ENCODE measurements around the gene TRAF3. TPM values are rescaled to one million over a fixed set of nuclear protein-coding genes. Genes with fewer than 3 reads are reported as not detected.
"Not testable (repeated sequence)": the region's sequence is repeated elsewhere in the genome, so short reads cannot be mapped to it uniquely, and the experiment has no call there.

The TRAF3 gene
- total RNA-seq, 1 donor = 19.5 TPM

GRCh38 chr14:102819176-102819628, 42.0 kb downstream of the TRAF3 start:
- H3K4me3 ChIP-seq (ENCODE audit: insufficient read depth, low read length) = no peak overlapping the region
- DNase-seq (ENCODE audit: insufficient read length, low spot score, missing footprints) = no peak
- peaks cover 83% of the 10 kb centered on the region for H3K79me2 ChIP-seq (ENCODE audit: insufficient read depth, low read length)
- H3K4me2 ChIP-seq (ENCODE audit: insufficient read depth, low read length) = peak overlapping the region; percentile 33
- no peaks in the 10 kb centered on the region for H3K27me3 ChIP-seq (ENCODE audit: insufficient read depth, low read length)
- no peak overlapping the region for H3K27ac ChIP-seq (ENCODE audit: low read depth, low read length)
- no peaks in the 10 kb centered on the region for H3K36me3 ChIP-seq (ENCODE audit: insufficient read depth, low read length)
- H3K4me1 ChIP-seq (ENCODE audit: insufficient read depth, low read length) = peaks cover 3% of the 10 kb centered on the region
- no peak for TF ChIP-seq CTCF (IDR thresholded peaks at IDR 0.05; ENCODE audit: extremely low read depth, low read depth, low read length)
- H2AFZ ChIP-seq (ENCODE audit: low read length) = no peak overlapping the region
- peaks cover 44% of the 10 kb centered on the region for H4K20me1 ChIP-seq (ENCODE audit: insufficient read depth, low read length)
- no peaks in the 10 kb centered on the region for H3K9me3 ChIP-seq (ENCODE audit: low read depth, low read length)

- Histone ChIP-seq H3K4me2 (ENCODE audit: insufficient read depth, low read length) (no peak overlapping the region), H2AFZ (ENCODE audit: low read length) (no peak overlapping the region), H3K4me1 (ENCODE audit: insufficient read depth, low read length) (peaks cover 10% of the 10 kb centered on the region), H4K20me1 (ENCODE audit: insufficient read depth, low read length) (peaks cover 49% of the 10 kb centered on the region), H3K27ac (ENCODE audit: low read depth, low read length) (no peak overlapping the region), H3K79me2 (ENCODE audit: insufficient read depth, low read length) (peaks cover 83% of the 10 kb centered on the region), H3K4me3 (ENCODE audit: insufficient read depth, low read length) (no peak overlapping the region), H3K27me3 (ENCODE audit: insufficient read depth, low read length) (no peaks in the 10 kb centered on the region), H3K9me3 (ENCODE audit: low read depth, low read length) (no peaks in the 10 kb centered on the region), H3K36me3 (ENCODE audit: insufficient read depth, low read length) (no peaks in the 10 kb centered on the region)
- DNase-seq (ENCODE audit: insufficient read length, low spot score, missing footprints) = no peak
- no peak for TF ChIP-seq CTCF (IDR thresholded peaks at IDR 0.05; ENCODE audit: extremely low read depth, low read depth, low read length)
Observed at GRCh38 chr14:102819747-102820330, 42.6 kb downstream of the TRAF3 start.

DNA sequence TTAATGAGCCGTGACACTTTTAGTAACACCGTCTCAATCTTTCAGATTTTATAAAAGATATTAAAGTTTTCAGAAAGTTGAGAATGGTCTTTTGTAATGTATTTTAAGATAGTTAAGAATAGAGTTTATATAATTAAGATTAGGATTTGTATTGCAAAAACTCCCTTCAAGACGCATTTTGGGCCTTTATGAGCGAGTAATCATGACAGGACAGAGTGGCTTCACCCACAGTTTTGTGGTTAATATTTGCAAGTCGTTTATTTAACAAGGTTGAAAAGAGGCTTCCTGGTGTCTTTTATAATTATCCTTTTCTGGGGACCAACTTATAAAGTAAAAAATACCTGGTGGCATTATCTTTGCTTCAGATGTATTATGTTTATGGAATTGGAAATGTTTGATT, 44.0 kb downstream of the TRAF3 start:
- TF ChIP-seq CTCF (IDR thresholded peaks at IDR 0.05; ENCODE audit: extremely low read depth, low read depth, low read length) = no peak
- H3K79me2 ChIP-seq (ENCODE audit: insufficient read depth, low read length) = peaks cover 83% of the 10 kb centered on the region

GRCh38 chr14:102822311-102822863, 45.1 kb downstream of the TRAF3 start:
- no peak overlapping the region for H2AFZ ChIP-seq (ENCODE audit: low read length)
- H3K4me2 ChIP-seq (ENCODE audit: insufficient read depth, low read length) = no peak overlapping the region
- H3K27me3 ChIP-seq (ENCODE audit: insufficient read depth, low read length) = no peaks in the 10 kb centered on the region
- peaks cover 14% of the 10 kb centered on the region for H3K4me1 ChIP-seq (ENCODE audit: insufficient read depth, low read length)
- DNase-seq (ENCODE audit: insufficient read length, low spot score, missing footprints) = no peak
- H3K79me2 ChIP-seq (ENCODE audit: insufficient read depth, low read length) = peaks cover 83% of the 10 kb centered on the region
- H3K9me3 ChIP-seq (ENCODE audit: low read depth, low read length) = no peaks in the 10 kb centered on the region
- peaks cover 61% of the 10 kb centered on the region for H4K20me1 ChIP-seq (ENCODE audit: insufficient read depth, low read length)
- H3K36me3 ChIP-seq (ENCODE audit: insufficient read depth, low read length) = no peaks in the 10 kb centered on the region
- no peak for TF ChIP-seq CTCF (IDR thresholded peaks at IDR 0.05; ENCODE audit: extremely low read depth, low read depth, low read length)
- no peak overlapping the region for H3K4me3 ChIP-seq (ENCODE audit: insufficient read depth, low read length)
- H3K27ac ChIP-seq (ENCODE audit: low read depth, low read length) = no peak overlapping the region

More for the DNA sequence above, 44.0 kb downstream of the TRAF3 start:
- Histone ChIP-seq H3K36me3 (ENCODE audit: insufficient read depth, low read length) (no peaks in the 10 kb centered on the region), H3K4me1 (ENCODE audit: insufficient read depth, low read length) (peaks cover 12% of the 10 kb centered on the region), H3K4me2 (ENCODE audit: insufficient read depth, low read length) (no peak overlapping the region), H2AFZ (ENCODE audit: low read length) (no peak overlapping the region), H3K9me3 (ENCODE audit: low read depth, low read length) (no peaks in the 10 kb centered on the region), H3K4me3 (ENCODE audit: insufficient read depth, low read length) (no peak overlapping the region), H3K27ac (ENCODE audit: low read depth, low read length) (no peak overlapping the region), H3K27me3 (ENCODE audit: insufficient read depth, low read length) (no peaks in the 10 kb centered on the region), H4K20me1 (ENCODE audit: insufficient read depth, low read length) (peaks cover 58% of the 10 kb centered on the region)
- DNase-seq (ENCODE audit: insufficient read length, low spot score, missing footprints) = no peak

DNA sequence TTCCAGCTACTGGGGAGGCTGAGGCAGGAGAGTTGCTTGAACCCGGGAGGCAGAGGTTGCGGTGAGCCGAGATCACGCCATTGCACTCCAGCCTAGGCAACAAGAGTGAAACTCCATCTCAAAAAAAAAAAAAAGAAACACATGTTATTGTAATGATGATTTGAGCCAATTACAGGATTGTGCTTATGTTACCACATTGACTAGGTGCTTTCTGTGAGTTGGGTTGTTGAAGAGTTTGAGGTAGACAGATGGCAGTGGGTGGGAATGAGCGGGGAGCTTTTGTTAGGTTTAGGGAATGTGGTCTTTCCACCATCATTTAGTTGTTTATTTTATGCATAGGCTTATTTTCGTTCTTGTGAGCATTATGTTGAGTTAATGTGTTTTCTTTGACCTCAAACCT, 45.6 kb downstream of the TRAF3 start:
- not testable (repeated sequence) for H3K4me3 ChIP-seq (ENCODE audit: insufficient read depth, low read length); H2AFZ ChIP-seq (ENCODE audit: low read length); H3K27ac ChIP-seq (ENCODE audit: low read depth, low read length); DNase-seq (ENCODE audit: insufficient read length, low spot score, missing footprints); H3K9me3 ChIP-seq (ENCODE audit: low read depth, low read length); H3K36me3 ChIP-seq (ENCODE audit: insufficient read depth, low read length); H3K4me2 ChIP-seq (ENCODE audit: insufficient read depth, low read length); H3K27me3 ChIP-seq (ENCODE audit: insufficient read depth, low read length)
- peaks cover 61% of the 10 kb centered on the region for H4K20me1 ChIP-seq (ENCODE audit: insufficient read depth, low read length)
- H3K79me2 ChIP-seq (ENCODE audit: insufficient read depth, low read length) = peaks cover 83% of the 10 kb centered on the region
- H3K4me1 ChIP-seq (ENCODE audit: insufficient read depth, low read length) = peaks cover 19% of the 10 kb centered on the region
